Fibroblast of pulmonary artery (primary cell): ENCODE measurements around the gene CACNA1C.

ENCODE experiments used
- DNase-seq: peaks from one replicate; pipeline ENCODE4 v3.0.0-alpha.2; 2010; ENCODE audit warnings: low read depth
- H3K4me3 ChIP-seq: replicated peaks from 2 replicates; pipeline ENCODE4 v1.5.1; 2011; ENCODE audit warnings: low read depth, mild to moderate bottlenecking, control low read depth, low read length, moderate library complexity
- TF ChIP-seq, protein P1 (sequence below): IDR thresholded peaks from 2 replicates; pipeline ENCODE4 v1.5.1; 2011; ENCODE audit warnings: mild to moderate bottlenecking, control low read depth, low read length, inconsistent platforms; ENCODE audit errors: missing control alignments

The CACNA1C gene

DNA sequence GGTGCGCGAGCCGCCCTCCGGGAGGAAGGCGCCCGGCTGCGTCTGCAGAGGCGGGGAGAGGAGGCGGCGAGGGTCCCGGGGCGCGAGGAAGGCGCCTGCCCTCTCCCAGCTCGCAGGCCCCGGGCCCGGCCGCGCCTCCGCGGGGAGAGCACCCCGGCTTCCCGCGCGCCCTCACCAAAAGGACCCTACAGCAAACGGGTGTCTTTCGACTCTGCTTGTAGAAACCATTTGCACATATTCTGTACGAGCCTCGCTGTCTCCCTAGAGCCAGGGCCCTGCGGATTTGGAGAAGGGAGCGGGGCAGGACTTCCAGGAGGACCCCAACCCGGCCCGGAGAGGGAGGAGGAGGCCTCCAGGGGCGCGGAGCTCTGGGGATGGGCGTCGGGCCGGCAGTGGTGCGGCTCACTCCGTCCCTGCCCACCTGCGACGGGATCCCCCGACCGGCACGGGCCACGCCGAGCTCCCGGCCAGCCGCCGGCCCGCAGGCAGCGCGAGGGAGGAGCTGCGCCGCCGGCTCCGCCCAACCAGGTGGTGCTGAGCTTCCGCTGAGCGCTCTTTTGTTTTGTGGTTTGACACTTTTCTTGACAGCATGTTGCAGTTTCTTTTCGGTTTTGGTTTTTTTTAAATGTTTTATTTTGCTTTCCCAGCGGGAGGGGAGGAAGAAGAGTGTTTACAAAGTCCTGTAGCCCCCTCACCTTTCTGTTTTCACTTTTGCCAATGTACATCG, 638.7 kb downstream of the CACNA1C start:
- TF ChIP-seq, protein P1, sequence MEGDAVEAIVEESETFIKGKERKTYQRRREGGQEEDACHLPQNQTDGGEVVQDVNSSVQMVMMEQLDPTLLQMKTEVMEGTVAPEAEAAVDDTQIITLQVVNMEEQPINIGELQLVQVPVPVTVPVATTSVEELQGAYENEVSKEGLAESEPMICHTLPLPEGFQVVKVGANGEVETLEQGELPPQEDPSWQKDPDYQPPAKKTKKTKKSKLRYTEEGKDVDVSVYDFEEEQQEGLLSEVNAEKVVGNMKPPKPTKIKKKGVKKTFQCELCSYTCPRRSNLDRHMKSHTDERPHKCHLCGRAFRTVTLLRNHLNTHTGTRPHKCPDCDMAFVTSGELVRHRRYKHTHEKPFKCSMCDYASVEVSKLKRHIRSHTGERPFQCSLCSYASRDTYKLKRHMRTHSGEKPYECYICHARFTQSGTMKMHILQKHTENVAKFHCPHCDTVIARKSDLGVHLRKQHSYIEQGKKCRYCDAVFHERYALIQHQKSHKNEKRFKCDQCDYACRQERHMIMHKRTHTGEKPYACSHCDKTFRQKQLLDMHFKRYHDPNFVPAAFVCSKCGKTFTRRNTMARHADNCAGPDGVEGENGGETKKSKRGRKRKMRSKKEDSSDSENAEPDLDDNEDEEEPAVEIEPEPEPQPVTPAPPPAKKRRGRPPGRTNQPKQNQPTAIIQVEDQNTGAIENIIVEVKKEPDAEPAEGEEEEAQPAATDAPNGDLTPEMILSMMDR = no peak
- H3K4me3 ChIP-seq = peak overlapping the region; percentile 29
- peak; percentile 3 for DNase-seq

GRCh38 chr12:2692080-2692479, 639.3 kb downstream of the CACNA1C start:
- DNase-seq = no peak
- peak overlapping the region; percentile 22 for H3K4me3 ChIP-seq
- TF ChIP-seq, protein P1 = no peak

DNA sequence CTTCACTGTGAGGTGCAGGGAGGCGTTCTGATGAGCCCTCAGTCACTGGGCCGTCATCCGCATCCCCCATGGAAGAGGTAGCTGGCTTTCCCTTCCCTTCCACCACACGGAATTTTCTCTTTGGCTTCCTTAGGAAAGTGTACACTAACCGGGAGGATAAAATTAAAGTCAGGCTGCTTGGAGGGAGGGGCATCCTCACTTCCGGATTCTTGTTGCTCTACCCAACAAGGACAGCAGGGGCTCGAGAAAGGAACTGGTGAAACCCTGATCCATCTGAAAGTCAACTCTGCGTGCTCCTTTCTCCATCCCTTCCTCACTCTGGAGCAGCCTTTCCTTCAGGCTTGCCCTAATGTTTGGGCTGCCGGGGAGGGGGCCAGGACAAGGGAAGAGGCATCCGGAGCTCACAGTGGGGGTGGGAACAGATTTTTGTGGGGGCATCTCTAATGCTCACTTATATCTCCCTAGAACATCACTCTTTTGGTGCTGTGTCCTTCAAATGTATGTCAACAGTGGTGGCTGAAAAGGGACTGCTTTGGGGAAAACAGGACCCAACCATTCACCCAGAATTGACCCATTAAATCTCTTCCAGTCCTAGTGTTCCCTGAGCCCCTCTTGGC, 640.6 kb downstream of the CACNA1C start:
- DNase-seq = no peak
- TF ChIP-seq, protein P1 = no peak
- no peak overlapping the region for H3K4me3 ChIP-seq

GRCh38 chr12:2693980-2694610, 641.3 kb downstream of the CACNA1C start:
- no peak overlapping the region for H3K4me3 ChIP-seq
- TF ChIP-seq, protein P1 = no peak
- DNase-seq = no peak

DNA sequence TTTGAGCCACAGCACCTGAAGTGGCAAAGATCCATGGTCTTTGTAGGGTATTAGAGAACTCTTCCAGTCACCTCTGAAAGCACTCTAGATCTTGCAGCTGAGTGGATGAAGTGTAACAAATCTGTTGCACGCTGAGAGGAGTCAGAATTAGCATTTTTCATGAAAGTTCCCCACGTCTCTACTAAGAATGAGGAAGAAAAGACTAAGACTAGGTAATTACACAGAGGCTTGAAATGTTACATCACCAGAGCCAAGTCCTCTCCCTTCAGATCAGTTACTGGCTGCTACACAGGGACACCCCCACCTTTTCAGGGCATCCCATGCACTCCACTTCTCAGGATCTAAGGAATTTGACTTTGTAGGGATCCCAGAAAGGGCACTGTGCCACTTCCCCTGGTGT, 643.3 kb downstream of the CACNA1C start:
- H3K4me3 ChIP-seq = no peak overlapping the region
- TF ChIP-seq, protein P1 = no peak
- DNase-seq = no peak

DNA sequence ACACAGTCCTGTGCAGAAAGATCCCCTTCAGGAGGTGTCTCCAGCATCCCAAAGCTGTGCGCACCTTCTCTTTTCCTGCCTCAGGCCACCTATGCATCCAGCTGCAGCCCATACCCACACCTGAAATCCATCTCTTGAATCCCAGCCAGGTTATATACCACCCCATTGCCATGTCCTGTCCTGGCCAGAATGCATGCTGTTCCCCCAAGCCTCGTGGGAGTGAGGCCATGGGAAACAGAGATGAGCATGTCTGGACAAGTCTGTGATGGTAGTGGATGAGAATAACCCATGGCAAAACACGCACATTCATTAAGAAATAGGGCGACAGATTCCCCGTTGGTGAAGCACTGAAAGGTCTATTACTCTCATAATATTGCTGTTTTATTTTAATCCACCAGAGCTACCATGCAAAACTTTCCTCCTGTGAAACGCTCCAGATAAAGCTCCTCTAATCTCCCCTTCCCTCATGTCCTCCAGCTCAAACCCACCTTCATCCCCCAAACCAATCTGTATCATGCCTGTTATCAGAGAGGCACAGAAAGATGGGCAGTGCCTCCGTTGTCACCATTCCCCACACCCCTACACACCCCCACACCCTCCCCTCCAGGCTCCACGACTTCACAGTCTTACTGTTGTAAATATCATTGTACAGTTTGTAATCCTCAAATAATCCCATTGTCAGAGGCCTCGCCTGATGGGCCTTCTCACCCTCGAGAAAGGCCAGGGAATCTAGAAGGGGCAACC, 644.4 kb downstream of the CACNA1C start:
- TF ChIP-seq, protein P1 = no peak
- DNase-seq = no peak
- no peak overlapping the region for H3K4me3 ChIP-seq
